SK-N-SH treated with all-trans-retinoic acid at 6 μM for 48 hours (cell line): ENCODE data around the gene KLF3.
A peak's percentile ranks its signal among the peaks of the same experiment; 100 is the strongest.

Source experiments
- ATAC-seq: fragments of 200-7000 bp; cut with Tn5 transposase; 3 replicates; pipeline ENCODE4 v1.9.1; 2020; ENCODE audit warnings: mild to moderate bottlenecking, moderate library complexity
- ARNTL ChIP-seq: fragments of 450-650 bp; formaldehyde crosslinking; IDR thresholded peaks from 2 replicates; pipeline ENCODE4 v1.5.0; 2020; ENCODE audit warnings: low read depth, mild to moderate bottlenecking, moderate library complexity, borderline replicate concordance
- BACH2 ChIP-seq: fragments of 250-450 bp; sonication (Bioruptor Pico); IDR thresholded peaks from 2 replicates; pipeline ENCODE4 v1.9.0; 2021; ENCODE audit warnings: mild to moderate bottlenecking, borderline replicate concordance
- ESRRG ChIP-seq: fragments of 250-450 bp; sonication (Bioruptor Pico); IDR thresholded peaks from 2 replicates; pipeline ENCODE4 v1.6.1; 2021; ENCODE audit warnings: mild to moderate bottlenecking
- OSR1 ChIP-seq: fragments of 250-450 bp; sonication (Bioruptor Pico); IDR thresholded peaks from 2 replicates; pipeline ENCODE4 v1.8.0; 2022; ENCODE audit warnings: moderate library complexity, mild to moderate bottlenecking, inconsistent platforms
- PPARA ChIP-seq: fragments of 250-450 bp; sonication (Bioruptor Pico); IDR thresholded peaks from 2 replicates; pipeline ENCODE4 v1.5.0; 2020; ENCODE audit warnings: mild to moderate bottlenecking, borderline replicate concordance
- RARB ChIP-seq: fragments of 250-450 bp; sonication (Bioruptor Pico); IDR thresholded peaks from 2 replicates; pipeline ENCODE4 v1.8.0; 2021; ENCODE audit warnings: mild to moderate bottlenecking, moderate library complexity
- SNAI2 ChIP-seq: fragments of 250-450 bp; sonication (Bioruptor Pico); IDR thresholded peaks from 2 replicates; pipeline ENCODE4 v1.5.0; 2020; ENCODE audit warnings: mild to moderate bottlenecking, moderate library complexity
- TOX ChIP-seq: fragments of 250-450 bp; sonication (Bioruptor Pico); IDR thresholded peaks from 2 replicates; pipeline ENCODE4 v1.8.0; 2021; ENCODE audit warnings: mild to moderate bottlenecking, moderate library complexity, borderline replicate concordance
- ZC3H10 ChIP-seq: fragments of 250-450 bp; sonication (Bioruptor Pico); IDR thresholded peaks from 2 replicates; pipeline ENCODE4 v1.5.1; 2021; ENCODE audit warnings: mild to moderate bottlenecking, moderate library complexity
- ZFP30 ChIP-seq: fragments of 450-650 bp; formaldehyde crosslinking; IDR thresholded peaks from 2 replicates; pipeline ENCODE4 v1.5.0; 2022; ENCODE audit warnings: mild to moderate bottlenecking, moderate library complexity
- ZNF565 ChIP-seq: fragments of 450-650 bp; formaldehyde crosslinking; conservative IDR thresholded peaks from 2 replicates; pipeline ENCODE4 v1.5.0; 2020; ENCODE audit warnings: low read depth, mild to moderate bottlenecking, moderate library complexity
- ZNF70 ChIP-seq: fragments of 450-650 bp; formaldehyde crosslinking; IDR thresholded peaks from 2 replicates; pipeline ENCODE4 v1.5.0; 2020; ENCODE audit warnings: mild to moderate bottlenecking, moderate library complexity
- ZNF8 ChIP-seq: fragments of 450-650 bp; formaldehyde crosslinking; IDR thresholded peaks from 2 replicates; pipeline ENCODE4 v1.5.0; 2020; ENCODE audit warnings: mild to moderate bottlenecking, moderate library complexity
- TF ChIP-seq, protein P1 (sequence below): fragments of 250-450 bp; sonication (Bioruptor Pico); IDR thresholded peaks from 2 replicates; pipeline ENCODE4 v1.8.0; 2020; ENCODE audit warnings: mild to moderate bottlenecking, moderate library complexity, borderline replicate concordance
- TF ChIP-seq, protein P2 (sequence below): fragments of 250-450 bp; sonication (Bioruptor Pico); IDR thresholded peaks from 2 replicates; pipeline ENCODE4 v1.5.0; 2020; ENCODE audit warnings: mild to moderate bottlenecking, moderate library complexity
- TF ChIP-seq, protein P3 (sequence below): fragments of 250-450 bp; sonication (Bioruptor Pico); IDR thresholded peaks from 2 replicates; pipeline ENCODE4 v1.8.0; 2021; ENCODE audit warnings: low read depth, mild to moderate bottlenecking, moderate library complexity, borderline replicate concordance
- TF ChIP-seq, protein P4 (sequence below): fragments of 250-450 bp; sonication (Bioruptor Pico); IDR thresholded peaks from 2 replicates; pipeline ENCODE4 v1.5.1; 2020; ENCODE audit warnings: low read depth, mild to moderate bottlenecking, moderate library complexity

KLF3 gene

DNA sequence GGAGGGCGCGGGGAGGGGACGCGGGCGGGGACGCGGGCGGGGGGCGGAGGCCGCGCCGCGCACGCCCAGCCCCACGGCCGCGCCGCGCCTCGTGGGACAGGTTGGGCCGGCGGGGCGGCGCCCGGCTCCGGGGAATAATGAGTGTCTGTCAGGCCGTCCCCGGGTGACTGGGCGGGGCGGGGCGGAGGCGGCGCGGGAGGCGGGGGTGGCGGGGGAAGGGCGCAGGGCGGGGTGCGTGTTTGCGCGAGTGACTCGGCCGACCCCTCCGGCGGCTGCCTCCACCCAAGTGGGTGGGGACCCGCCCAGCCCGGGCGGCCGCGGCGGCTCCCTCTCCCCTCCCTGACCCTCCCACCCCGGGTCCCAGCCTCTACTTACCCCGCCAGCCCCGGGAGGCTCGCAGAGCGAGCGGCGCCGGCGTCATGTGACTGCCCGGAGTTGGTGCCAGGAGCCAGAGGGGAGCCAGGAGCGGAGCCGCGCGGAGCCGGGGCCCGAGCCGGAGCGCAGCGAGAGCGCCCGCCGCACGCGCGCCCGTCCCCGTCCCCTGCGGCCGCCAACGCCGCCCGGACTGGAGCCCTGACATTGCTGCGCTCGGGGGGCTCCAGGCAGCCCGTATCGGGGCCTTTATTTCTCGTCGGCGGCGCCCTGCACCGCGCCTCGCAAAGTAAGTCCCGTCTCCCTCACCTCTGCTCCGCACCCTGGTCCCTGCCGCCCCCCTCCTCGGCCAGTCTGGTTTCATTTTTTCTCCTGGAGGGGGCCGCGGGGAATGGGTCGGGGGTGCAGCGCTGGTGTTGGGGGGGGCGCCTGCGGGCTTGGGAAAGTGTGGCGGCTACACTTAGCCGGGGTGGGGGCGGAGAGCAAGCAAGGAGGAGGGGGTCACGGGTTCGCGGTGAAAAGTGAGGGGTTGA, at the start of gene KLF3:
TSS of gene KLF3 (plus strand) at position 399 of the 905 bp plus-strand sequence. CDS start 16,427 bp downstream, outside the sequence.
- TF ChIP-seq, protein P1, sequence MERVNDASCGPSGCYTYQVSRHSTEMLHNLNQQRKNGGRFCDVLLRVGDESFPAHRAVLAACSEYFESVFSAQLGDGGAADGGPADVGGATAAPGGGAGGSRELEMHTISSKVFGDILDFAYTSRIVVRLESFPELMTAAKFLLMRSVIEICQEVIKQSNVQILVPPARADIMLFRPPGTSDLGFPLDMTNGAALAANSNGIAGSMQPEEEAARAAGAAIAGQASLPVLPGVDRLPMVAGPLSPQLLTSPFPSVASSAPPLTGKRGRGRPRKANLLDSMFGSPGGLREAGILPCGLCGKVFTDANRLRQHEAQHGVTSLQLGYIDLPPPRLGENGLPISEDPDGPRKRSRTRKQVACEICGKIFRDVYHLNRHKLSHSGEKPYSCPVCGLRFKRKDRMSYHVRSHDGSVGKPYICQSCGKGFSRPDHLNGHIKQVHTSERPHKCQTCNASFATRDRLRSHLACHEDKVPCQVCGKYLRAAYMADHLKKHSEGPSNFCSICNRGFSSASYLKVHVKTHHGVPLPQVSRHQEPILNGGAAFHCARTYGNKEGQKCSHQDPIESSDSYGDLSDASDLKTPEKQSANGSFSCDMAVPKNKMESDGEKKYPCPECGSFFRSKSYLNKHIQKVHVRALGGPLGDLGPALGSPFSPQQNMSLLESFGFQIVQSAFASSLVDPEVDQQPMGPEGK (CRISPR knock-in tag): peak; percentile 86; the same call in 1 of the 2 replicates
- no peak for TF ChIP-seq ZC3H10 (CRISPR knock-in tag)
- ATAC-seq: peak; percentile 65

DNA sequence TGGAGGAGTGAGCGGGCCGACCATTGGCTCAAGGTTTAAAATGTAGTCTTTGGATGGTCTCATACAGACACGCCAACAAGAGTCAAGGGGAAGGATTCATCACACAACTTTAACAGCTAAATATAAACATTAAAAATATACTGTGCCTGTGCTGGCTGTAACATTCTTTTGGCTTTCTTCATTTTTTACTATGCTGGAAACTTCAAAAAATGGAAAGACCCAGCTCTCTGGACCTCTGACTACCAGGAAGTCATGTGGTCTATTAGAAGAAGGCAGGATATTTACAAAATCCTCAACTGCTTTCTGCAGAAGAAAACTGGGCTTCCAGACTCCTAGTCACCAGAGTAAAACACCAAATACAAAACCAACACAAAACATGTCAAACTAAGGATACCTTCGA, 49.8 kb upstream of the KLF3 start:
- no peak for TF ChIP-seq ARNTL (CRISPR knock-in tag)
- TF ChIP-seq SNAI2 (CRISPR knock-in tag): no peak
- TF ChIP-seq, protein P1 (CRISPR knock-in tag): no peak
- TF ChIP-seq RARB: no peak
- no peak for TF ChIP-seq ZNF565 (CRISPR knock-in tag)
- TF ChIP-seq PPARA (CRISPR knock-in tag): no peak
- TF ChIP-seq, protein P2, sequence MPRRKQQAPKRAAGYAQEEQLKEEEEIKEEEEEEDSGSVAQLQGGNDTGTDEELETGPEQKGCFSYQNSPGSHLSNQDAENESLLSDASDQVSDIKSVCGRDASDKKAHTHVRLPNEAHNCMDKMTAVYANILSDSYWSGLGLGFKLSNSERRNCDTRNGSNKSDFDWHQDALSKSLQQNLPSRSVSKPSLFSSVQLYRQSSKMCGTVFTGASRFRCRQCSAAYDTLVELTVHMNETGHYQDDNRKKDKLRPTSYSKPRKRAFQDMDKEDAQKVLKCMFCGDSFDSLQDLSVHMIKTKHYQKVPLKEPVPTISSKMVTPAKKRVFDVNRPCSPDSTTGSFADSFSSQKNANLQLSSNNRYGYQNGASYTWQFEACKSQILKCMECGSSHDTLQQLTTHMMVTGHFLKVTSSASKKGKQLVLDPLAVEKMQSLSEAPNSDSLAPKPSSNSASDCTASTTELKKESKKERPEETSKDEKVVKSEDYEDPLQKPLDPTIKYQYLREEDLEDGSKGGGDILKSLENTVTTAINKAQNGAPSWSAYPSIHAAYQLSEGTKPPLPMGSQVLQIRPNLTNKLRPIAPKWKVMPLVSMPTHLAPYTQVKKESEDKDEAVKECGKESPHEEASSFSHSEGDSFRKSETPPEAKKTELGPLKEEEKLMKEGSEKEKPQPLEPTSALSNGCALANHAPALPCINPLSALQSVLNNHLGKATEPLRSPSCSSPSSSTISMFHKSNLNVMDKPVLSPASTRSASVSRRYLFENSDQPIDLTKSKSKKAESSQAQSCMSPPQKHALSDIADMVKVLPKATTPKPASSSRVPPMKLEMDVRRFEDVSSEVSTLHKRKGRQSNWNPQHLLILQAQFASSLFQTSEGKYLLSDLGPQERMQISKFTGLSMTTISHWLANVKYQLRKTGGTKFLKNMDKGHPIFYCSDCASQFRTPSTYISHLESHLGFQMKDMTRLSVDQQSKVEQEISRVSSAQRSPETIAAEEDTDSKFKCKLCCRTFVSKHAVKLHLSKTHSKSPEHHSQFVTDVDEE (CRISPR knock-in tag): no peak
- TF ChIP-seq, protein P3, sequence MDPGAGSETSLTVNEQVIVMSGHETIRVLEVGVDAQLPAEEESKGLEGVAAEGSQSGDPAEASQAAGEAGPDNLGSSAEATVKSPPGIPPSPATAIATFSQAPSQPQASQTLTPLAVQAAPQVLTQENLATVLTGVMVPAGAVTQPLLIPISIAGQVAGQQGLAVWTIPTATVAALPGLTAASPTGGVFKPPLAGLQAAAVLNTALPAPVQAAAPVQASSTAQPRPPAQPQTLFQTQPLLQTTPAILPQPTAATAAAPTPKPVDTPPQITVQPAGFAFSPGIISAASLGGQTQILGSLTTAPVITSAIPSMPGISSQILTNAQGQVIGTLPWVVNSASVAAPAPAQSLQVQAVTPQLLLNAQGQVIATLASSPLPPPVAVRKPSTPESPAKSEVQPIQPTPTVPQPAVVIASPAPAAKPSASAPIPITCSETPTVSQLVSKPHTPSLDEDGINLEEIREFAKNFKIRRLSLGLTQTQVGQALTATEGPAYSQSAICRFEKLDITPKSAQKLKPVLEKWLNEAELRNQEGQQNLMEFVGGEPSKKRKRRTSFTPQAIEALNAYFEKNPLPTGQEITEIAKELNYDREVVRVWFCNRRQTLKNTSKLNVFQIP: no peak
- TF ChIP-seq, protein P4, sequence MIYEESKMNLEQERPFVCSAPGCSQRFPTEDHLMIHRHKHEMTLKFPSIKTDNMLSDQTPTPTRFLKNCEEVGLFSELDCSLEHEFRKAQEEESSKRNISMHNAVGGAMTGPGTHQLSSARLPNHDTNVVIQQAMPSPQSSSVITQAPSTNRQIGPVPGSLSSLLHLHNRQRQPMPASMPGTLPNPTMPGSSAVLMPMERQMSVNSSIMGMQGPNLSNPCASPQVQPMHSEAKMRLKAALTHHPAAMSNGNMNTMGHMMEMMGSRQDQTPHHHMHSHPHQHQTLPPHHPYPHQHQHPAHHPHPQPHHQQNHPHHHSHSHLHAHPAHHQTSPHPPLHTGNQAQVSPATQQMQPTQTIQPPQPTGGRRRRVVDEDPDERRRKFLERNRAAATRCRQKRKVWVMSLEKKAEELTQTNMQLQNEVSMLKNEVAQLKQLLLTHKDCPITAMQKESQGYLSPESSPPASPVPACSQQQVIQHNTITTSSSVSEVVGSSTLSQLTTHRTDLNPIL: no peak
- no peak for ATAC-seq

DNA sequence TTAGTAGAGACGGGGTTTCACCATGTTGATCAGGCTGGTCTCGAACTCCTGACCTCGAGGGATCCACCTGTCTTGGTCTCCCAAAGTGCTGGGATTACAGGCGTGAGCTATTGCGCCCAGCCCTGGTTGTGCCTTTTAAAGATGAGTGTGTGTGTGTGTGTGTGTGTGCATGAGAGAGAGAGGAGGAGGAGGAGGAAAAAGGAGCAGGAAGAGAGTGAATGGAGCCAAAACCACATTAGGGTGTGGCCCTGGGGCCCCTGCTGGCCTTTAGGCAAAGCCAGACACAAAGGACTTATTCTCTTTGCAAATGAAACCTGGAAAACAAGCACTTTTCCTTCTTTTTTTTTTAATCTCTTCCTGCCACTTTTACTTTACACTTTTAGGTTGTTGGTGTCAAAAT, 48.2 kb upstream of the KLF3 start:
- ATAC-seq: no peak
- TF ChIP-seq ZC3H10 (CRISPR knock-in tag) (no peak), RARB (no peak), OSR1 (CRISPR knock-in tag) (no peak), TOX (CRISPR knock-in tag) (no peak)
- TF ChIP-seq, protein P3: no peak

DNA sequence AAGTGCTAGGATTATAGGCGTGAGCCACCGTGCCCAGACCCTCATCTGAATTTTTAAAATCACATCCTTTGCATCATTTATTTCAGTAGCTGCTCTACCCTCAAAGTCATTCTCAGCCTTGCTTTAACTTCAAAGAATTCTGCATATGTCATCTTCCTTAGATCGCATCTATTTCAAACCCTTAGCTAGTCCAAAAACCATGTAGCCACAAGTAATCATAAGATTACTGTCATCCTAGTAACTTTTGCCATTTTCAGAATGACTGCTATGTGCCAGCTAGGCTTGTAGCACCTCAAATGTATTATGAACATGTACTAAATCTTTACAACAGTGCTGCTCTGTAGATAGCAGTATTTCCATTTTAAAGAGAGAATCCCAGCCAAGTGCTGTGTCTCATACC, 45.5 kb upstream of the KLF3 start:
- ATAC-seq: no peak
- TF ChIP-seq, protein P4: no peak
- TF ChIP-seq, protein P1 (CRISPR knock-in tag): no peak
- no peak for TF ChIP-seq RARB
- TF ChIP-seq ZNF70 (CRISPR knock-in tag): no peak
- TF ChIP-seq BACH2 (CRISPR knock-in tag): no peak
- TF ChIP-seq ZNF565 (CRISPR knock-in tag): no peak
- no peak for TF ChIP-seq PPARA (CRISPR knock-in tag)
- no peak for TF ChIP-seq OSR1 (CRISPR knock-in tag)
- TF ChIP-seq ZNF8 (CRISPR knock-in tag): no peak
- TF ChIP-seq ZC3H10 (CRISPR knock-in tag): no peak
- TF ChIP-seq ESRRG (CRISPR knock-in tag): no peak
- no peak for TF ChIP-seq ZFP30 (CRISPR knock-in tag)
